Measurements from ENCODE around the gene RPRML.

DNA sequence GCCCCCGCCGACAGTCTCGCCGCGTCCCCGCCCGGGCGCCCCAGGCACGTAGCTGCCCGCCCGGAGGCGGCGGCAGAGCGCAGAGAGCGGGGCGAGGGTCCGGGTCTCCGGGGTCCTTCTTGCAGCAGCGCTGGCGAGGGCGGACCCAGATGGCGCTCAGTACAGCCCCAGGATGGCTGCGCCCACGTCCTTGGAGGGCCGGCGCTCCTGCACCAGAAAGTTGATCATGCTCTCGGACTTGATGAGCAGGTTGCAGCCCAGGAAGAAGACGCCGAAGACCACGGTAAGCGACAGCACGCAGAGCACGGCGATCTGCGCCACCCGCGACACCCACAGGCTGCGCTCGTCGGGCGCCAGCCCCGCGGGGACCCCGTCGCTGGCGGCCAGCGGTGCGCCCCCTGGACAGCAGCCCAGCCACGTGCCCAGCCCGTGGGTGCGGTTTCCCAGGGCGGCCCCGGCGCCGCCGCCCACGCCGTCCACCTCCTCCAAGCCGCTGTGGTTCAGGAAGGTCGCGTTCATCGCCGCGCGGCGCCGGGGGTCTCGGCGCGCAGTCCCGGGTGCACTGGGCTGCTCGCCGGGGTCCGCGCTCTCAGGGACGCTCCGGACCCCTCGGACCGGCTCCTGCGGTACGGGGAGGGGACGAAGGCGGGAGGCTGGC, 435 bp downstream of the RPRML start:
- TF ChIP-seq, protein P1, sequence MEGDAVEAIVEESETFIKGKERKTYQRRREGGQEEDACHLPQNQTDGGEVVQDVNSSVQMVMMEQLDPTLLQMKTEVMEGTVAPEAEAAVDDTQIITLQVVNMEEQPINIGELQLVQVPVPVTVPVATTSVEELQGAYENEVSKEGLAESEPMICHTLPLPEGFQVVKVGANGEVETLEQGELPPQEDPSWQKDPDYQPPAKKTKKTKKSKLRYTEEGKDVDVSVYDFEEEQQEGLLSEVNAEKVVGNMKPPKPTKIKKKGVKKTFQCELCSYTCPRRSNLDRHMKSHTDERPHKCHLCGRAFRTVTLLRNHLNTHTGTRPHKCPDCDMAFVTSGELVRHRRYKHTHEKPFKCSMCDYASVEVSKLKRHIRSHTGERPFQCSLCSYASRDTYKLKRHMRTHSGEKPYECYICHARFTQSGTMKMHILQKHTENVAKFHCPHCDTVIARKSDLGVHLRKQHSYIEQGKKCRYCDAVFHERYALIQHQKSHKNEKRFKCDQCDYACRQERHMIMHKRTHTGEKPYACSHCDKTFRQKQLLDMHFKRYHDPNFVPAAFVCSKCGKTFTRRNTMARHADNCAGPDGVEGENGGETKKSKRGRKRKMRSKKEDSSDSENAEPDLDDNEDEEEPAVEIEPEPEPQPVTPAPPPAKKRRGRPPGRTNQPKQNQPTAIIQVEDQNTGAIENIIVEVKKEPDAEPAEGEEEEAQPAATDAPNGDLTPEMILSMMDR (IDR thresholded peaks at IDR 0.05): no peak
- no peak for TF ChIP-seq POLR2AphosphoS5 (IDR thresholded peaks at IDR 0.05; ENCODE audit: low read depth, low read length)

Measured in Panc1 (cell line).